ENCODE measurements around the gene MVB12B. TPM values are rescaled to one million over a fixed set of nuclear protein-coding genes. Genes with fewer than 3 reads are reported as not detected.

Gene MVB12B
- total RNA-seq, 2 donors from 2014 or later: 18.6 to 19.7 TPM

DNA sequence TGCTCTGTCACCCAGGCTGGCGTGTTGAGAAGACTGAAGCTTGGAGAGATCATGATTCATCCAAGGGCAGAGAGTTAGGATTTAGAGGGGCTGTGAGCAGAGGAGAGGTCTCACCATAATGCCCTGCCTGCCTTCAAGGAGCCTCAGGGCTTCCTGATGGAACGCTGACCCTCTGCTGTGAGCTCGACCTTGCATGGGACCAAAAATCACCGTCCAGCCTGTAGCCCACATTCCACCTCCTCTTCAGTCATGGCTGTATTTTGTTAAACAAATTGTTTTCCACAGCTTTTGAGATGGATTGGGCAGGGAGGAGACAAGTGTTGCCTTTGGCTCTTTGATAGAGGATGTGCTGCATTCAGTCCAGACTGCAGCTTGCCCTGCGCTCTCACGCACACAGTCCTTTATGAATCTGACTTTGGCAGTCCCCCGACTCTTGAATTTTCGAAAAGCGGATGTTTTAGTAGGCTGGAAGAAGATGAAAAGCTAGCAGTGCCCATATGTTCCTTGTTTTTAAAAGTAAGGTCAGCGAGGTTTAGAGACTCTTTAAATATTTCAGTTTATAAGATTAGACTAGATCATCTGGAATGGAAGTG, 79.5 kb downstream of the MVB12B start:
- 88 to 98% methylated on average over 6 to 10 of the region's 10 CpGs for WGBS, 2 experiments (ENCODE audit: insufficient coverage in 1 of 2, insufficient read length in 1 of 2)
- TF ChIP-seq, protein P1, sequence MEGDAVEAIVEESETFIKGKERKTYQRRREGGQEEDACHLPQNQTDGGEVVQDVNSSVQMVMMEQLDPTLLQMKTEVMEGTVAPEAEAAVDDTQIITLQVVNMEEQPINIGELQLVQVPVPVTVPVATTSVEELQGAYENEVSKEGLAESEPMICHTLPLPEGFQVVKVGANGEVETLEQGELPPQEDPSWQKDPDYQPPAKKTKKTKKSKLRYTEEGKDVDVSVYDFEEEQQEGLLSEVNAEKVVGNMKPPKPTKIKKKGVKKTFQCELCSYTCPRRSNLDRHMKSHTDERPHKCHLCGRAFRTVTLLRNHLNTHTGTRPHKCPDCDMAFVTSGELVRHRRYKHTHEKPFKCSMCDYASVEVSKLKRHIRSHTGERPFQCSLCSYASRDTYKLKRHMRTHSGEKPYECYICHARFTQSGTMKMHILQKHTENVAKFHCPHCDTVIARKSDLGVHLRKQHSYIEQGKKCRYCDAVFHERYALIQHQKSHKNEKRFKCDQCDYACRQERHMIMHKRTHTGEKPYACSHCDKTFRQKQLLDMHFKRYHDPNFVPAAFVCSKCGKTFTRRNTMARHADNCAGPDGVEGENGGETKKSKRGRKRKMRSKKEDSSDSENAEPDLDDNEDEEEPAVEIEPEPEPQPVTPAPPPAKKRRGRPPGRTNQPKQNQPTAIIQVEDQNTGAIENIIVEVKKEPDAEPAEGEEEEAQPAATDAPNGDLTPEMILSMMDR (conservative IDR thresholded peaks at IDR 0.05): no peak
- H3K36me3 ChIP-seq (ENCODE audit: control insufficient read depth, insufficient read depth, low read length): no peaks in the 10 kb centered on the region
- DNase-seq: no peak
- Mint-ChIP-seq H3K36me3 (ENCODE audit: low read depth) (peaks cover 7% of the 10 kb centered on the region), H3K27ac (no peak overlapping the region), H3K9me3 (no peaks in the 10 kb centered on the region), H3K4me3 (no peak overlapping the region), H3K4me1 (peaks cover 24% of the 10 kb centered on the region), H3K27me3 (ENCODE audit: insufficient read depth) (no peaks in the 10 kb centered on the region)
- no peaks in the 10 kb centered on the region for H3K9me3 ChIP-seq (ENCODE audit: control insufficient read depth, low read length)
- no peak overlapping the region for H3K9ac ChIP-seq (ENCODE audit: extremely low read depth, low read length, poor library complexity, severe bottlenecking)
- H3K4me1 ChIP-seq (ENCODE audit: control insufficient read depth, insufficient read depth, low read length): no peaks in the 10 kb centered on the region
- H3K27me3 ChIP-seq (ENCODE audit: control insufficient read depth, insufficient read depth, low read length, poor library complexity, severe bottlenecking): no peaks in the 10 kb centered on the region
- H3K4me3 ChIP-seq (ENCODE audit: low read length): no peak overlapping the region
- H3K27ac ChIP-seq (ENCODE audit: low read depth, low read length): peak overlapping the region; percentile 47

DNA sequence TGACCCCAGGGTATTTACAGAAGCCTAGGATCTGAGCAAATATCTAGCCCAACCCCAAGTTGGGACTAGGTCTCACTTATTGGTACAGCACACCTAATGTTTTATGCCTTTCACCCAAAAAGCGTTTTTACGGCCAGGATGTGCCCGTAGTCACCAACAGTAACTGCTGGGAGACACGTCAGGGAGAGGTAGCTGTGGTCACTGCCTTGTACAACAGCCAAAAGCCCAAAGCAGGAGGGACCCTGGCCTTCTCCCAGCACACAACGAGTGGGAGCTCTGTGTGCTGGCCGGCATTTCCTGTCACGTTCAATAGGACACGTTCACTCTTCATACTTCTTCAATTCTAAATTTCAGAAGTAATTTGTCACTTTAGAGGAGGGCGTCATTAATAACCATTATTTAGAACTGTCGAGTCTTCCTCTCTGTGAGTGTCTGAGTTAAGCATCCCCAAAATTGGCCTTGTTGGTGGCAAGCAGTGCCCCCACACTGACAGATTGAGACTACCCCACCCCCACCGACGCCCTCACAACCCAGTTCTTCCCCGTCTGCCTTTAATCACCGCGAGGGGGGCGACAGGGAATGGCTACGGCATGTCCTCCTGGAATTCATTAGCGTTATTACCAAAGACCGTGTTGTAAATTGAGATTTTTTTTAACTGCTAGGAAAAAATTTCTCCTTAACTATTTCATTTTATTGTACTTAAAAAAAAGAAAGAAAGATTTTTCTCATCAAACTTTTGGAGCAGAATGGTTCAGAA, 80.7 kb downstream of the MVB12B start:
- H3K36me3 Mint-ChIP-seq (ENCODE audit: low read depth): peaks cover 7% of the 10 kb centered on the region
- Histone ChIP-seq H3K27ac (ENCODE audit: low read depth, low read length) (no peak overlapping the region), H3K9ac (ENCODE audit: extremely low read depth, low read length, poor library complexity, severe bottlenecking) (no peak overlapping the region), H3K27me3 (ENCODE audit: control insufficient read depth, insufficient read depth, low read length, poor library complexity, severe bottlenecking) (no peaks in the 10 kb centered on the region), H3K36me3 (ENCODE audit: control insufficient read depth, insufficient read depth, low read length) (no peaks in the 10 kb centered on the region), H3K4me1 (ENCODE audit: control insufficient read depth, insufficient read depth, low read length) (no peaks in the 10 kb centered on the region), H3K4me3 (ENCODE audit: low read length) (no peak overlapping the region), H3K9me3 (ENCODE audit: control insufficient read depth, low read length) (no peaks in the 10 kb centered on the region)
- DNase-seq: no peak
- TF ChIP-seq, protein P1 (conservative IDR thresholded peaks at IDR 0.05): no peak
- H3K4me1 Mint-ChIP-seq: peaks cover 24% of the 10 kb centered on the region
- no peaks in the 10 kb centered on the region for H3K27me3 Mint-ChIP-seq (ENCODE audit: insufficient read depth)
- 86 to 88% methylated on average over 10 to 19 of the region's 19 CpGs for WGBS, 2 experiments (ENCODE audit: insufficient coverage in 1 of 2, insufficient read length in 1 of 2)
- no peak overlapping the region for H3K4me3 Mint-ChIP-seq
- no peak overlapping the region for H3K27ac Mint-ChIP-seq
- no peaks in the 10 kb centered on the region for H3K9me3 Mint-ChIP-seq

DNA sequence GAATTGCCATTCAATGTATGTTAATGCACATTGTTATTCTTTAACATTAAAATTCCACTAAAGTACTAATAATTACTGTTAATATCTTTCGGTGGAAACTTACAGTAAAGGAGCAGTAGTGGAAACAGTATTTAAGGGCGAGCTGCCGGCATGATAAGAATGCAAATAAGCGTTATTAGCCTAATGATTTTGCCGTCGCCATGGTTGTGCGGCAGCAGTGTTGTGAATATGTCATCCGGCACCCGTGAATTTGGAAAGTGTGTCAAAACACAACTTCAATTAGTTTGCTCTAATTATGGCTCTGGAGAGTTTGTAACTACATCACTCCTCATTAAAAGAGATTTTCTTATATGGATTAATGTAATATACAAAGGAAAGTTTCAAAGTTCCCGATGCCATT, 81.4 kb downstream of the MVB12B start:
- Histone ChIP-seq H3K9ac (ENCODE audit: extremely low read depth, low read length, poor library complexity, severe bottlenecking) (no peak overlapping the region), H3K4me1 (ENCODE audit: control insufficient read depth, insufficient read depth, low read length) (no peaks in the 10 kb centered on the region), H3K4me3 (ENCODE audit: low read length) (no peak overlapping the region), H3K27ac (ENCODE audit: low read depth, low read length) (no peak overlapping the region), H3K36me3 (ENCODE audit: control insufficient read depth, insufficient read depth, low read length) (no peaks in the 10 kb centered on the region), H3K27me3 (ENCODE audit: control insufficient read depth, insufficient read depth, low read length, poor library complexity, severe bottlenecking) (no peaks in the 10 kb centered on the region), H3K9me3 (ENCODE audit: control insufficient read depth, low read length) (no peaks in the 10 kb centered on the region)
- H3K4me1 Mint-ChIP-seq: peaks cover 24% of the 10 kb centered on the region
- H3K4me3 Mint-ChIP-seq: no peak overlapping the region
- H3K9me3 Mint-ChIP-seq: no peaks in the 10 kb centered on the region
- 94% methylated on average over 7 to 10 of the region's 10 CpGs for WGBS, 2 experiments (ENCODE audit: insufficient coverage in 1 of 2, insufficient read length in 1 of 2)
- H3K36me3 Mint-ChIP-seq (ENCODE audit: low read depth): peaks cover 7% of the 10 kb centered on the region
- TF ChIP-seq, protein P1 (conservative IDR thresholded peaks at IDR 0.05): no peak
- H3K27ac Mint-ChIP-seq: no peak overlapping the region
- DNase-seq: no peak
- no peaks in the 10 kb centered on the region for H3K27me3 Mint-ChIP-seq (ENCODE audit: insufficient read depth)

Data from endodermal cell (in vitro differentiated cells).